Neural progenitor cell (in vitro differentiated cells): ENCODE results near the gene PDE1C. TPM values are rescaled to one million over a fixed set of nuclear protein-coding genes. Genes with fewer than 3 reads are reported as not detected.

ENCODE experiments used
- DNase-seq: peaks from one replicate; pipeline ENCODE4 v3.0.0-alpha.2; 2016; ENCODE audit warnings: low spot score
- H2AFZ ChIP-seq: fragments of 200-600 bp; sonication (generic); replicated peaks from 2 replicates; pipeline ENCODE4 v1.6.1; 2016; ENCODE audit warnings: antibody characterized with exemption
- H3F3A ChIP-seq: fragments of 200-600 bp; sonication (generic); 2 replicates; pipeline ENCODE4 v1.6.1; 2016; ENCODE audit warnings: antibody characterized with exemption, low read depth
- H3K27ac ChIP-seq: fragments of 200-600 bp; sonication (generic); 2 replicates; pipeline ENCODE4 v1.5.1; 2016; ENCODE audit warnings: mild to moderate bottlenecking
- H3K27me3 ChIP-seq: fragments of 200-600 bp; sonication (generic); 2 replicates; pipeline ENCODE4 v1.6.1; 2016; ENCODE audit warnings: mild to moderate bottlenecking, moderate library complexity
- H3K36me3 ChIP-seq: fragments of 200-600 bp; sonication (generic); 2 replicates; pipeline ENCODE4 v1.5.1; 2016
- H3K4me1 ChIP-seq: fragments of 200-600 bp; sonication (generic); 2 replicates; pipeline ENCODE4 v1.6.1; 2016; ENCODE audit warnings: mixed run types
- H3K4me2 ChIP-seq: fragments of 200-600 bp; sonication (generic); 2 replicates; pipeline ENCODE4 v1.6.1; 2016
- H3K4me3 ChIP-seq: fragments of 200-600 bp; sonication (generic); 2 replicates; pipeline ENCODE4 v1.5.1; 2016
- H3K79me2 ChIP-seq: fragments of 200-600 bp; sonication (generic); 2 replicates; pipeline ENCODE4 v1.6.1; 2016; ENCODE audit warnings: low read depth
- H3K9ac ChIP-seq: fragments of 200-600 bp; sonication (generic); 2 replicates; pipeline ENCODE4 v1.6.1; 2016
- H3K9me3 ChIP-seq: fragments of 200-600 bp; sonication (generic); 2 replicates; pipeline ENCODE4 v1.5.1; 2016; ENCODE audit warnings: low read depth
- H4K20me1 ChIP-seq: fragments of 200-600 bp; sonication (generic); 2 replicates; pipeline ENCODE4 v1.6.1; 2016; ENCODE audit warnings: low read depth
- H3K27ac Mint-ChIP-seq: 3 replicates; pipeline ENCODE4 v1.8.0; 2021; ENCODE audit warnings: mixed read lengths
- H3K27me3 Mint-ChIP-seq: 2 replicates; pipeline ENCODE4 v1.8.0; 2022; ENCODE audit warnings: low read depth, mild to moderate bottlenecking, inconsistent platforms, moderate library complexity, mixed read lengths; ENCODE audit not compliant: insufficient read depth
- H3K36me3 Mint-ChIP-seq: 3 replicates; pipeline ENCODE4 v1.8.0; 2021; ENCODE audit warnings: mixed read lengths
- H3K4me1 Mint-ChIP-seq: 3 replicates; pipeline ENCODE4 v1.8.0; 2021; ENCODE audit warnings: mixed read lengths
- H3K4me3 Mint-ChIP-seq: 3 replicates; pipeline ENCODE4 v1.8.0; 2021; ENCODE audit warnings: mild to moderate bottlenecking, moderate library complexity, mixed read lengths
- H3K9me3 Mint-ChIP-seq: 3 replicates; pipeline ENCODE4 v1.8.0; 2020; ENCODE audit warnings: mixed read lengths
- EZH2 ChIP-seq: fragments of 200-600 bp; sonication (generic); IDR thresholded peaks from 2 replicates; pipeline ENCODE4 v1.6.1; 2017; ENCODE audit warnings: antibody characterized with exemption, mild to moderate bottlenecking, moderate library complexity
- EZH2phosphoT487 ChIP-seq: fragments of 200-600 bp; sonication (generic); IDR thresholded peaks from 2 replicates; pipeline ENCODE4 v1.6.1; 2017; ENCODE audit warnings: antibody characterized with exemption
- total RNA-seq: library from RNA; depleted of rRNA; stranded (reverse); fragments of >200 nt; gene quantifications from 2 replicates; pipeline ENCODE4 v1.2.3, GENCODE V29; 2015; ENCODE audit warnings: low replicate concordance
- TF ChIP-seq, protein P1 (sequence below): fragments of 200-600 bp; sonication (generic); IDR thresholded peaks from 2 replicates; pipeline ENCODE4 v1.5.1; 2017; ENCODE audit warnings: antibody characterized with exemption, mild to moderate bottlenecking

PDE1C gene
- total RNA-seq, 1 donor from 2014 or later: 0.54 TPM

DNA sequence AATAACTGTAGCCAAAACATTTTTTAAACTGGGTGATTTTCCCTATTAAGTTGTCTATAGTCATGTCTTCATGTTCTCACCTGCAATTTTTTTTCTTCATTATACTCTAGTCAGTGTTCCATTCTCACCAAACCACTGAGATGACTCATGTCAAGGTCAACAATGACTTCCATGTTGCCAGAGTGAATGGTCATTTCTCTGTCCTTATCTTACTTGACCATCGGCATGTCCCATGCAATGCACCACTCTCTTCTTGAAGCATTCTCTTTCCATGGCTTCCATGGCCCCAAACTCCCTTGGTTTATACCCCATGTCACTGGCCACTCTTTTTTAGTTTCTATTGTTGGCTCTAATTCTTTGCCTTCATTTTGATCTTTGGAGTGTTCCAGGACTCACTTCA, 209.3 kb downstream of the PDE1C start:
- TF ChIP-seq EZH2: no peak
- TF ChIP-seq, protein P1, sequence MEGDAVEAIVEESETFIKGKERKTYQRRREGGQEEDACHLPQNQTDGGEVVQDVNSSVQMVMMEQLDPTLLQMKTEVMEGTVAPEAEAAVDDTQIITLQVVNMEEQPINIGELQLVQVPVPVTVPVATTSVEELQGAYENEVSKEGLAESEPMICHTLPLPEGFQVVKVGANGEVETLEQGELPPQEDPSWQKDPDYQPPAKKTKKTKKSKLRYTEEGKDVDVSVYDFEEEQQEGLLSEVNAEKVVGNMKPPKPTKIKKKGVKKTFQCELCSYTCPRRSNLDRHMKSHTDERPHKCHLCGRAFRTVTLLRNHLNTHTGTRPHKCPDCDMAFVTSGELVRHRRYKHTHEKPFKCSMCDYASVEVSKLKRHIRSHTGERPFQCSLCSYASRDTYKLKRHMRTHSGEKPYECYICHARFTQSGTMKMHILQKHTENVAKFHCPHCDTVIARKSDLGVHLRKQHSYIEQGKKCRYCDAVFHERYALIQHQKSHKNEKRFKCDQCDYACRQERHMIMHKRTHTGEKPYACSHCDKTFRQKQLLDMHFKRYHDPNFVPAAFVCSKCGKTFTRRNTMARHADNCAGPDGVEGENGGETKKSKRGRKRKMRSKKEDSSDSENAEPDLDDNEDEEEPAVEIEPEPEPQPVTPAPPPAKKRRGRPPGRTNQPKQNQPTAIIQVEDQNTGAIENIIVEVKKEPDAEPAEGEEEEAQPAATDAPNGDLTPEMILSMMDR: no peak
- no peak for TF ChIP-seq EZH2phosphoT487
- H3K27ac ChIP-seq: no peak overlapping the region
- no peak overlapping the region for H3K4me3 Mint-ChIP-seq

DNA sequence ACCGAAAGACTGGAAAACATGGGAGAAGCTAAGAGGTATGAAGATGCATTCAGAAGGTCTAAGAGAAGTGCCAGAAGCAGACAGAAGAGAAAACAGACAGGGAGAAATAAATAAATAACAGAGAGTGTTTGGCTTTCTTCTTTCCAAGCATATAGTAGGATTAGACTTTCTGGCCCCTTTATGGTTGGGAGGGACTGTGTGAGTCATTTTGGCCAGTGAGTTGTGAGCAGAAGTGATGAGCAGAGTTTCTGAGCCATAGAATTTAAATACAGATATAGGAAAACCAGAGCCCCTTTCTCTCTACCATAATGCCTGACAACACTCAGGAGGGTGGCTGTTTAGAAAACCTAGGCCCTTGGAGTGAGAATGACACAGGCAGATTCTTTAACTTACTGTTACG, 212.2 kb downstream of the PDE1C start:
- no peak overlapping the region for H3K9ac ChIP-seq
- H3K27ac ChIP-seq: no peak overlapping the region
- no peak for DNase-seq
- H2AFZ ChIP-seq: no peak overlapping the region
- no peaks in the 10 kb centered on the region for H3K9me3 Mint-ChIP-seq
- no peak overlapping the region for H3K27ac Mint-ChIP-seq
- H3K4me1 ChIP-seq: peaks cover 14% of the 10 kb centered on the region
- H3K36me3 Mint-ChIP-seq: no peaks in the 10 kb centered on the region
- peaks cover 19% of the 10 kb centered on the region for H3K4me1 Mint-ChIP-seq
- H3F3A ChIP-seq: no peaks in the 10 kb centered on the region
- no peaks in the 10 kb centered on the region for H3K36me3 ChIP-seq
- H3K27me3 Mint-ChIP-seq: peaks cover 2% of the 10 kb centered on the region
- no peaks in the 10 kb centered on the region for H3K9me3 ChIP-seq
- H3K4me2 ChIP-seq: no peak overlapping the region
- no peak overlapping the region for H3K4me3 Mint-ChIP-seq
- H4K20me1 ChIP-seq: no peaks in the 10 kb centered on the region
- TF ChIP-seq EZH2phosphoT487 (no peak), EZH2 (no peak)
- TF ChIP-seq, protein P1: no peak
- H3K27me3 ChIP-seq: no peaks in the 10 kb centered on the region
- no peak overlapping the region for H3K4me3 ChIP-seq
- H3K79me2 ChIP-seq: no peaks in the 10 kb centered on the region

More for the DNA sequence above, 209.3 kb downstream of the PDE1C start:
- Histone ChIP-seq H4K20me1 (no peaks in the 10 kb centered on the region), H3K27me3 (no peaks in the 10 kb centered on the region), H3K36me3 (no peaks in the 10 kb centered on the region), H3K9ac (no peak overlapping the region), H3K4me3 (no peak overlapping the region), H3K79me2 (no peaks in the 10 kb centered on the region), H2AFZ (no peak overlapping the region), H3K4me2 (no peak overlapping the region), H3K4me1 (peaks cover 11% of the 10 kb centered on the region), H3F3A (no peaks in the 10 kb centered on the region), H3K9me3 (no peaks in the 10 kb centered on the region)
- no peak overlapping the region for H3K27ac Mint-ChIP-seq
- H3K27me3 Mint-ChIP-seq: no peaks in the 10 kb centered on the region
- no peaks in the 10 kb centered on the region for H3K36me3 Mint-ChIP-seq
- H3K4me1 Mint-ChIP-seq: peaks cover 12% of the 10 kb centered on the region
- no peak for DNase-seq
- H3K9me3 Mint-ChIP-seq: no peaks in the 10 kb centered on the region

DNA sequence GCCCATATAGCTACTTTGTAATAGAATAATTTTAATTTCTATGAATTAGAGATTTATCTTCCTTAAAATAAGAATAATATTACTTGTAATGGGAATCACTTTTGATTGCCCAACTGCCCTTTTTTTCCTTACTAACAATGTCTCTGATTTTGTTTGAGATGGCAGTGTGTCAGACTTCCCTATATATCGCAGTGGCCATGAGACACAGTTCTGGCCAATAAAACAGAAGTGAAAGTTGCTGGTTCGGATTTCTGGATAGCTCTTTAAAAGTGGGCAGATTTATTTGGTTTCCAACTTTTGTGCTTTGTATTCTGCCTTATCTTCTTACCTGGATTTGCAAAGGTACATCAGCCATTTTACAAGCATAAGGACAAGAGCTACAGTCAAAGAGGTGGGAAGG, 213.0 kb downstream of the PDE1C start:
- Mint-ChIP-seq H3K4me3 (no peak overlapping the region), H3K27ac (no peak overlapping the region), H3K4me1 (peaks cover 19% of the 10 kb centered on the region), H3K27me3 (peaks cover 2% of the 10 kb centered on the region), H3K36me3 (no peaks in the 10 kb centered on the region), H3K9me3 (no peaks in the 10 kb centered on the region)
- H3F3A ChIP-seq: no peaks in the 10 kb centered on the region
- DNase-seq: no peak
- no peak overlapping the region for H3K4me3 ChIP-seq
- H2AFZ ChIP-seq: no peak overlapping the region
- no peak for TF ChIP-seq EZH2phosphoT487
- TF ChIP-seq, protein P1: no peak
- no peak for TF ChIP-seq EZH2
- H4K20me1 ChIP-seq: no peaks in the 10 kb centered on the region
- no peaks in the 10 kb centered on the region for H3K36me3 ChIP-seq
- no peaks in the 10 kb centered on the region for H3K27me3 ChIP-seq
- H3K9ac ChIP-seq: no peak overlapping the region
- H3K4me1 ChIP-seq: peaks cover 14% of the 10 kb centered on the region
- H3K27ac ChIP-seq: no peak overlapping the region
- no peak overlapping the region for H3K4me2 ChIP-seq
- H3K9me3 ChIP-seq: no peaks in the 10 kb centered on the region
- H3K79me2 ChIP-seq: no peaks in the 10 kb centered on the region

DNA sequence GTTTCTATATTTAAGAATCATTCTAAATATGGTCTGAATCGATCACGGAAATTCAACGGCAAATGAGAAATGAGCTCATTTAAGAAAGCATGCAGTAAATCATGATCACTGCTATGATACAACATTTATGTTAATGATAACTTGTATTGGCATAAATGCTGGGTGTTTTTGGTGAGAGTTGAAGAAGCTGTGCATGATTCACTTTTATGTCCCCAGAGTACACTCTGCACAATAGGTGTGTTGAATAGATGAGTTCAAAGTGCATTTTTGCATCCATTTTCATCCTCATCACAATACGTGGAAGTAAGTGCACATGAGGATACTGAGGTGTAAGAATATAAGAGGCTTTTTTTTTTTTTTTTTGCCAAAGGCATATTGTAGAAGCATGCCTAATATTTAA, 213.9 kb downstream of the PDE1C start:
- Histone ChIP-seq H3K4me2 (peak overlapping the region; percentile 28), H3K27ac (no peak overlapping the region), H3F3A (no peaks in the 10 kb centered on the region), H3K4me3 (no peak overlapping the region), H4K20me1 (no peaks in the 10 kb centered on the region), H3K9me3 (no peaks in the 10 kb centered on the region), H3K36me3 (no peaks in the 10 kb centered on the region), H3K27me3 (no peaks in the 10 kb centered on the region), H2AFZ (no peak overlapping the region), H3K79me2 (no peaks in the 10 kb centered on the region), H3K4me1 (peaks cover 15% of the 10 kb centered on the region), H3K9ac (no peak overlapping the region)
- H3K9me3 Mint-ChIP-seq: no peaks in the 10 kb centered on the region
- H3K36me3 Mint-ChIP-seq: no peaks in the 10 kb centered on the region
- no peak overlapping the region for H3K4me3 Mint-ChIP-seq
- no peak overlapping the region for H3K27ac Mint-ChIP-seq
- DNase-seq: no peak
- no peak for TF ChIP-seq EZH2phosphoT487
- TF ChIP-seq, protein P1: no peak
- no peak for TF ChIP-seq EZH2
- H3K27me3 Mint-ChIP-seq: peaks cover 2% of the 10 kb centered on the region
- H3K4me1 Mint-ChIP-seq: peaks cover 20% of the 10 kb centered on the region
